GM12892 (cell line): ENCODE results near the gene EPN3.

Experiments used
- POLR2A ChIP-seq: IDR thresholded peaks from 2 replicates; pipeline ENCODE4 v1.6.1; 2011; ENCODE audit warnings: low read depth, low read length, control low read depth
- POLR2AphosphoS5 ChIP-seq: IDR thresholded peaks from 2 replicates; pipeline ENCODE4 v1.6.1; 2011; ENCODE audit warnings: low read depth, low read length, control low read depth

- no peak for TF ChIP-seq POLR2A
- TF ChIP-seq POLR2AphosphoS5 = no peak
These were observed 58.6 kb downstream of the EPN3 start for GRCh38 chr17:50590946-50591737.
